AG20443 (cell line): ENCODE results near the gene IL19.

Experiments used
- DNase-seq: peaks from one replicate; pipeline ENCODE4 v3.0.0; 2012; ENCODE audit warnings: low spot score, mixed read lengths

Gene IL19

GRCh38 chr1:206770531-206771337 lies at the start of gene IL19:
IL19 (plus strand) TSS chr1:206770773; CDS start chr1:206836663, 65,890 bp downstream.
- peak; percentile 24 for DNase-seq

- DNase-seq = no peak
Measured at GRCh38 chr1:206721454-206721853, 49.1 kb upstream of the IL19 start.

GRCh38 chr1:206722751-206723461 lies 47.7 kb upstream of the IL19 start:
- no peak for DNase-seq

GRCh38 chr1:206723462-206723804 lies 47.1 kb upstream of the IL19 start:
- no peak for DNase-seq

- DNase-seq = peak; percentile 90
Measured at GRCh38 chr1:206723805-206724472, 46.6 kb upstream of the IL19 start.

- DNase-seq = peak; percentile 61
Measured at GRCh38 chr1:206725109-206725963, 45.2 kb upstream of the IL19 start.

GRCh38 chr1:206727981-206728696 lies 42.4 kb upstream of the IL19 start:
- DNase-seq = no peak

- no peak for DNase-seq
Measured at GRCh38 chr1:206728697-206728987, 41.9 kb upstream of the IL19 start.

GRCh38 chr1:206729050-206729449 lies 41.5 kb upstream of the IL19 start:
- DNase-seq = no peak

GRCh38 chr1:206729507-206729906 lies 41.1 kb upstream of the IL19 start:
- no peak for DNase-seq

GRCh38 chr1:206732508-206732907 lies 38.1 kb upstream of the IL19 start:
- DNase-seq = no peak

GRCh38 chr1:206732992-206733391 lies 37.6 kb upstream of the IL19 start:
- no peak for DNase-seq

GRCh38 chr1:206734499-206735142 lies 36.0 kb upstream of the IL19 start:
- DNase-seq = peak; percentile 77

- no peak for DNase-seq
Measured at GRCh38 chr1:206735553-206736031, 35.0 kb upstream of the IL19 start.

- no peak for DNase-seq
Measured at GRCh38 chr1:206736878-206737728, 33.5 kb upstream of the IL19 start.

GRCh38 chr1:206737729-206738201 lies 32.8 kb upstream of the IL19 start:
- DNase-seq = no peak

GRCh38 chr1:206738370-206739366 lies 31.9 kb upstream of the IL19 start:
- DNase-seq = peak; percentile 43

GRCh38 chr1:206739411-206740076 lies 31.0 kb upstream of the IL19 start:
- no peak for DNase-seq
